K562 (cell line): ENCODE data around the gene CCDC85B. TPM values are rescaled to one million over a fixed set of nuclear protein-coding genes. Genes with fewer than 3 reads are reported as not detected.

ENCODE experiments used
- ATAC-seq: fragments of 200-7000 bp; cut with Tn5 transposase; 3 replicates; pipeline ENCODE4 v1.9.1; 2020; ENCODE audit warnings: moderate library complexity
- BruUV-seq: library from RNA; stranded (reverse); fragments of 400-500 nt; replicated peaks from 2 replicates; lab custom pipeline; 2021; lab: Mats Ljungman, UMichigan
- CTCF ChIA-PET: fragments of 300-600 bp; formaldehyde crosslinking; extraction: SDS; loops from one replicate; lab custom pipeline; 2021; ENCODE audit warnings: low intra/inter-chr PET ratio; lab: Yijun Ruan, JAX
- POLR2A ChIA-PET: fragments of 300-600, 350-650 bp; sonication (Branson Sonifier 250); formaldehyde crosslinking; extraction: SDS; loops from one replicate; lab custom pipeline; 2021; ENCODE audit warnings: antibody characterized with exemption, inconsistent platforms; lab: Yijun Ruan, JAX
- DNase-seq, 4 experiments: peaks; one replicate each; pipeline versions ENCODE4 v3.0.0 to v3.0.0-alpha.2; 2011 to 2018; ENCODE audit warnings: low spot score in 3 of 4, mixed read lengths in 3 of 4; ENCODE audit errors: extremely low read depth in 1 of 4
- FAIRE-seq: peaks from 2 replicates; lab custom pipeline; 2011; peaks lifted over from hg19 to GRCh38; lab: Jason Lieb, UNC
- H2AFZ ChIP-seq: 2 replicates; pipeline ENCODE4 v1.6.0; 2011; ENCODE audit warnings: low read depth, low read length, control low read depth, inconsistent platforms
- H3K27ac ChIP-seq: fragments of 200-600 bp; 3 replicates; pipeline ENCODE4 v1.8.0; 2011; ENCODE audit warnings: low read depth, mild to moderate bottlenecking, control low read depth, inconsistent platforms, low read length, moderate library complexity, mixed read lengths; ENCODE audit errors: extremely low read depth
- H3K27me3 ChIP-seq, 2 experiments: fragments of 300-600 bp in 1 of 2; 2 replicates in 1 of 2; 3 replicates in 1 of 2; pipeline versions ENCODE4 v1.6.0 to v1.8.0; 2011; ENCODE audit warnings: inconsistent platforms in 2 of 2, low read length in 2 of 2, mild to moderate bottlenecking in 1 of 2, mixed read lengths in 1 of 2, moderate library complexity in 1 of 2; ENCODE audit not compliant: control insufficient read depth in 2 of 2, insufficient read depth in 2 of 2
- H3K36me3 ChIP-seq: fragments of 300-600 bp; 3 replicates; pipeline ENCODE4 v1.8.0; 2011; ENCODE audit warnings: mild to moderate bottlenecking, low read length, inconsistent platforms; ENCODE audit not compliant: control insufficient read depth, insufficient read depth
- H3K4me1 ChIP-seq, 2 experiments: fragments of 200-600 bp in 1 of 2; replicated peaks in 1 of 2; 2 replicates in 1 of 2; 3 replicates in 1 of 2; pipeline versions ENCODE4 v1.5.1 to v1.8.0; 2011; ENCODE audit warnings: inconsistent platforms in 2 of 2, low read length in 2 of 2, mild to moderate bottlenecking in 1 of 2, mixed read lengths in 1 of 2, moderate library complexity in 1 of 2; ENCODE audit not compliant: control insufficient read depth in 2 of 2, insufficient read depth in 2 of 2
- H3K4me2 ChIP-seq: 2 replicates; pipeline ENCODE4 v1.6.1; 2011; ENCODE audit warnings: low read length, control low read depth, inconsistent platforms, mixed read lengths; ENCODE audit not compliant: insufficient read depth
- H3K4me3 ChIP-seq: fragments of 200-600 bp; sonication (generic), shearing (Covaris generic); 2 replicates; pipeline ENCODE4 v1.5.1; 2016; ENCODE audit warnings: control low read depth, inconsistent platforms
- H3K79me2 ChIP-seq: fragments of 200-600 bp; 3 replicates; pipeline ENCODE4 v1.8.0; 2011; ENCODE audit warnings: low read length, inconsistent platforms; ENCODE audit not compliant: control insufficient read depth, insufficient read depth
- H3K9ac ChIP-seq, 2 experiments: 2 replicates each; pipeline versions ENCODE4 v1.6.0 to v1.6.1; 2011; ENCODE audit warnings: low read depth in 2 of 2, low read length in 2 of 2, control low read depth in 1 of 2, inconsistent platforms in 1 of 2, mild to moderate bottlenecking in 1 of 2, mixed read lengths in 1 of 2; ENCODE audit not compliant: insufficient read depth in 1 of 2
- H3K9me1 ChIP-seq: one replicate; pipeline ENCODE4 v1.6.0; 2011; ENCODE audit warnings: inconsistent platforms, mild to moderate bottlenecking, low read length, moderate library complexity; ENCODE audit not compliant: control insufficient read depth, insufficient read depth
- H3K9me3 ChIP-seq: replicated peaks from 2 replicates; pipeline ENCODE4 v1.5.1; 2011; ENCODE audit warnings: low read depth, low read length, inconsistent platforms; ENCODE audit not compliant: control insufficient read depth, insufficient read depth
- H4K20me1 ChIP-seq: replicated peaks from 2 replicates; pipeline ENCODE4 v1.6.1; 2011; ENCODE audit warnings: low read length, inconsistent platforms, mixed read lengths; ENCODE audit not compliant: control insufficient read depth, insufficient read depth
- CEBPG ChIP-seq, 3 experiments: fragments of 200-800 bp in 1 of 3; sonication (Bioruptor generic) in 1 of 3; sonication (generic) in 1 of 3; formaldehyde crosslinking in 1 of 3; IDR thresholded peaks in 2 of 3; conservative IDR thresholded peaks in 1 of 3; 2 replicates each; pipeline versions ENCODE4 v1.6.1 to v1.8.0; 2016 to 2022; ENCODE audit warnings: missing compliant biosample characterization in 2 of 3, missing genetic modification characterization in 2 of 3, mild to moderate bottlenecking in 1 of 3, missing genetic modification reagents in 1 of 3
- FOXP1 ChIP-seq: sonication (generic); formaldehyde crosslinking; IDR thresholded peaks from 2 replicates; pipeline ENCODE4 v1.8.0; 2022; ENCODE audit warnings: mild to moderate bottlenecking, missing genetic modification reagents
- POLR2B ChIP-seq: fragments of 450-650 bp; IDR thresholded peaks from 2 replicates; pipeline ENCODE4 v1.6.1; 2018; ENCODE audit warnings: low read depth; ENCODE audit not compliant: partially characterized antibody
- PRPF4 ChIP-seq: fragments of 200-400 bp; formaldehyde crosslinking; IDR thresholded peaks from one replicate; pipeline ENCODE4 v1.6.1; 2017; ENCODE audit warnings: low read length, low read depth, mild to moderate bottlenecking; ENCODE audit not compliant: insufficient read depth, poor library complexity, severe bottlenecking
- RAD51 ChIP-seq: fragments of 450-650 bp; IDR thresholded peaks from 2 replicates; pipeline ENCODE4 v1.7.1; 2016; ENCODE audit warnings: low read depth, mild to moderate bottlenecking, borderline replicate concordance
- SP1 ChIP-seq: sonication (generic); formaldehyde crosslinking; IDR thresholded peaks from 2 replicates; pipeline ENCODE4 v1.8.1; 2022; ENCODE audit warnings: mild to moderate bottlenecking, missing genetic modification reagents
- YY1 ChIP-seq, 3 experiments: IDR thresholded peaks; 2 replicates each; pipeline ENCODE4 v1.6.1; 2011; ENCODE audit warnings: low read length in 2 of 3, mild to moderate bottlenecking in 2 of 3, moderate library complexity in 2 of 3, borderline replicate concordance in 1 of 3, control low read depth in 1 of 3, low read depth in 1 of 3; ENCODE audit not compliant: insufficient read depth in 3 of 3, insufficient replicate concordance in 2 of 3, control insufficient read depth in 1 of 3, insufficient read length in 1 of 3; ENCODE audit errors: extremely low read depth in 1 of 3
- WGBS: fragments of 100-300 bp; shearing (Covaris generic); methylation state at CpG from one replicate; pipeline ENCODE4 v1.1.6; 2016; ENCODE audit warnings: low coverage, mixed read lengths; ENCODE audit not compliant: insufficient coverage; ENCODE audit errors: missing lambda C conversion rate; 5-methylcytosine and 5-hydroxymethylcytosine counted together
- in situ Hi-C: fragments of 300-500 bp; cut with MboI; formaldehyde crosslinking; loops from 4 replicates; pipeline ENCODE4 v1.15.0; 2018; ENCODE audit warnings: inconsistent platforms, mixed read lengths
- intact Hi-C: fragments of 100-400 bp; cut with micrococcal nuclease; formaldehyde crosslinking; loops from 2 replicates; pipeline ENCODE4 v1.14.2; 2022
- polyA plus RNA-seq, 8 experiments: library from polyadenylated mRNA; depleted of rRNA in 4 of 8; stranded (reverse) in 5 of 8; unstranded in 3 of 8; fragments of >200 nt; fragmentation: Nextera tagmentation in 2 of 8; fragmentation: Illumina TruSeq in 1 of 8; extraction: Ambion mirVana in 2 of 8; extraction: Trizol in 1 of 8; gene quantifications; 2 replicates each; pipeline versions ENCODE4 v1.2.1 to v1.2.3, GENCODE V29; 2011 to 2014; ENCODE audit warnings: inconsistent platforms in 1 of 8, missing spikeins in 1 of 8
- total RNA-seq, 7 experiments: library from RNA; depleted of rRNA in 6 of 7; stranded (reverse); fragments of >200 nt in 6 of 7; fragmentation: Illumina TruSeq in 2 of 7; extraction: Trizol in 2 of 7; gene quantifications; 2 replicates each; pipeline versions ENCODE4 v1.2.1 to v1.2.3, GENCODE V29; 2011 to 2021; ENCODE audit warnings: low replicate concordance in 1 of 7
- TF ChIP-seq, protein P1 (sequence below): sonication (generic); formaldehyde crosslinking; IDR thresholded peaks from 2 replicates; pipeline ENCODE4 v1.9.0; 2022; ENCODE audit warnings: mild to moderate bottlenecking, missing genetic modification reagents
- TF ChIP-seq, protein P2 (sequence below): sonication (generic); IDR thresholded peaks from 2 replicates; pipeline ENCODE4 v1.6.1; 2016
- TF ChIP-seq, protein P3 (sequence below): fragments of 450-650 bp; conservative IDR thresholded peaks from 2 replicates; pipeline ENCODE4 v1.6.1; 2016; ENCODE audit warnings: missing genetic modification characterization, low read depth, mild to moderate bottlenecking, control low read depth, missing compliant biosample characterization
- TF ChIP-seq, protein P4 (sequence below): sonication (generic); formaldehyde crosslinking; IDR thresholded peaks from 2 replicates; pipeline ENCODE4 v1.8.0; 2022; ENCODE audit warnings: mild to moderate bottlenecking, missing genetic modification reagents

The CCDC85B gene
- total and polyA plus RNA-seq, 9 of the 15 experiments (the other 6 are each of a cell fraction or from before 2014, with no cell fraction given), result 0.14 to 138 (median 6.2) TPM

DNA sequence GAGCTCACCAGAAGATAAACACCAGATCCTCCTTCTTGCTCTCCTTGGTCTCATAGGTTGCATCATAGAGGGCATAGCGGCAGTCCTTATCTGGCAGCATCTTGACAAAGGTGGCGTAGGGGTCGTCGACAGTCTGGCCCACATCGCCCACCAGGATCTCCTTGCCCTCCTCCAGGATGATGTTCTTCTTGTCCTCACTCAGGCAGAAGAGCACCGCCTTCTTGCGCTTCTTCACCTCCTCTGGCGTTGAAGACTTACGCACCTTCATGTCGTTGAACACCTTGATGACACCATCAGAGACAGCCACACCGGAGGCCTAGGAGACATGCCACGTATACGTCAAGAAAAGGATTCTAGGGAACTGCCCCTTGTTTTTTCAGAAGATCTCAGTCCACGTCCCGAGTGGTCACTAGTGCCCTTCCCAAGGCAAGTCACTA is 34.5 kb upstream of the CCDC85B start:
- Histone ChIP-seq H4K20me1 (peaks cover 22% of the 10 kb centered on the region), H3K27me3 (no peaks in the 10 kb centered on the region; a peak in 1 of 5 replicates), H3K9me1 (peaks cover 11% of the 10 kb centered on the region), H3K79me2 (peaks cover 50% of the 10 kb centered on the region), H3K4me3 (peak overlapping the region; percentile 95; the same call in 1 of the 2 replicates), H2AFZ (no peak overlapping the region), H3K27ac (peak overlapping the region; percentile 96; the same call in 2 of the 3 replicates), H3K36me3 (peaks cover 56% of the 10 kb centered on the region), H3K9ac (peak overlapping the region; percentile 28 to 99; a peak in 1 of 4 replicates), H3K9me3 (peaks cover 7% of the 10 kb centered on the region; the same call in 1 of the 2 replicates), H3K4me2 (peak overlapping the region; percentile 95), H3K4me1 (peaks cover 4 to 49% of the 10 kb centered on the region in 2 experiments; a peak in 3 of 5 replicates)
- DNase-seq (no peak), FAIRE-seq (no peak), ATAC-seq (no peak)
- POLR2A ChIA-PET, result interaction anchor here (0.6 to 3.6 kb wide), 2 partner anchors 25 to 29 kb away, joined by 3 to 18 read pairs; no protein-coding TSS in a partner anchor
- intact Hi-C loops, result loop anchor here (5.0 kb wide), 1 partner anchor 46 kb away; the partner anchor contains the start of gene FOSL1
- 90% methylated on average over 15 of the region's 15 CpGs for WGBS
- BruUV-seq, result no TSS peak
- in situ Hi-C loops, result no loop called here
- TF ChIP-seq, protein P1, sequence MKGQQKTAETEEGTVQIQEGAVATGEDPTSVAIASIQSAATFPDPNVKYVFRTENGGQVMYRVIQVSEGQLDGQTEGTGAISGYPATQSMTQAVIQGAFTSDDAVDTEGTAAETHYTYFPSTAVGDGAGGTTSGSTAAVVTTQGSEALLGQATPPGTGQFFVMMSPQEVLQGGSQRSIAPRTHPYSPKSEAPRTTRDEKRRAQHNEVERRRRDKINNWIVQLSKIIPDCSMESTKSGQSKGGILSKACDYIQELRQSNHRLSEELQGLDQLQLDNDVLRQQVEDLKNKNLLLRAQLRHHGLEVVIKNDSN, result peak; percentile 13; the same call in 1 of the 2 replicates
- TF ChIP-seq YY1 (IDR thresholded peaks at IDR 0.05; ENCODE audit: borderline replicate concordance in 1 of 3, control insufficient read depth in 1 of 3, extremely low read depth in 1 of 3, insufficient read depth in 3 of 3, insufficient read length in 1 of 3, insufficient replicate concordance in 2 of 3, low read depth in 1 of 3, low read length in 2 of 3), result no peak
- TF ChIP-seq SP1 (CRISPR knock-in tag), result no peak
- TF ChIP-seq CEBPG (CRISPR knock-in tag; IDR thresholded peaks at IDR 0.05), result peak; percentile 35; the same call in 1 of the 2 replicates
- no peak for TF ChIP-seq CEBPG (tag; conservative IDR thresholded peaks at IDR 0.05 in 1 of 2, IDR thresholded peaks at IDR 0.05 in 1 of 2)
- TF ChIP-seq, protein P2, sequence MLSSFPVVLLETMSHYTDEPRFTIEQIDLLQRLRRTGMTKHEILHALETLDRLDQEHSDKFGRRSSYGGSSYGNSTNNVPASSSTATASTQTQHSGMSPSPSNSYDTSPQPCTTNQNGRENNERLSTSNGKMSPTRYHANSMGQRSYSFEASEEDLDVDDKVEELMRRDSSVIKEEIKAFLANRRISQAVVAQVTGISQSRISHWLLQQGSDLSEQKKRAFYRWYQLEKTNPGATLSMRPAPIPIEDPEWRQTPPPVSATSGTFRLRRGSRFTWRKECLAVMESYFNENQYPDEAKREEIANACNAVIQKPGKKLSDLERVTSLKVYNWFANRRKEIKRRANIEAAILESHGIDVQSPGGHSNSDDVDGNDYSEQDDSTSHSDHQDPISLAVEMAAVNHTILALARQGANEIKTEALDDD, result no peak
- no peak for TF ChIP-seq RAD51
- TF ChIP-seq POLR2B, result no peak
- TF ChIP-seq, protein P3, sequence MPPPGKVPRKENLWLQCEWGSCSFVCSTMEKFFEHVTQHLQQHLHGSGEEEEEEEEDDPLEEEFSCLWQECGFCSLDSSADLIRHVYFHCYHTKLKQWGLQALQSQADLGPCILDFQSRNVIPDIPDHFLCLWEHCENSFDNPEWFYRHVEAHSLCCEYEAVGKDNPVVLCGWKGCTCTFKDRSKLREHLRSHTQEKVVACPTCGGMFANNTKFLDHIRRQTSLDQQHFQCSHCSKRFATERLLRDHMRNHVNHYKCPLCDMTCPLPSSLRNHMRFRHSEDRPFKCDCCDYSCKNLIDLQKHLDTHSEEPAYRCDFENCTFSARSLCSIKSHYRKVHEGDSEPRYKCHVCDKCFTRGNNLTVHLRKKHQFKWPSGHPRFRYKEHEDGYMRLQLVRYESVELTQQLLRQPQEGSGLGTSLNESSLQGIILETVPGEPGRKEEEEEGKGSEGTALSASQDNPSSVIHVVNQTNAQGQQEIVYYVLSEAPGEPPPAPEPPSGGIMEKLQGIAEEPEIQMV (tag), result no peak
- TF ChIP-seq FOXP1 (CRISPR knock-in tag), result 0 out of 2 replicates have a peak, but pooled peaks have one; percentile 30
- TF ChIP-seq, protein P4, sequence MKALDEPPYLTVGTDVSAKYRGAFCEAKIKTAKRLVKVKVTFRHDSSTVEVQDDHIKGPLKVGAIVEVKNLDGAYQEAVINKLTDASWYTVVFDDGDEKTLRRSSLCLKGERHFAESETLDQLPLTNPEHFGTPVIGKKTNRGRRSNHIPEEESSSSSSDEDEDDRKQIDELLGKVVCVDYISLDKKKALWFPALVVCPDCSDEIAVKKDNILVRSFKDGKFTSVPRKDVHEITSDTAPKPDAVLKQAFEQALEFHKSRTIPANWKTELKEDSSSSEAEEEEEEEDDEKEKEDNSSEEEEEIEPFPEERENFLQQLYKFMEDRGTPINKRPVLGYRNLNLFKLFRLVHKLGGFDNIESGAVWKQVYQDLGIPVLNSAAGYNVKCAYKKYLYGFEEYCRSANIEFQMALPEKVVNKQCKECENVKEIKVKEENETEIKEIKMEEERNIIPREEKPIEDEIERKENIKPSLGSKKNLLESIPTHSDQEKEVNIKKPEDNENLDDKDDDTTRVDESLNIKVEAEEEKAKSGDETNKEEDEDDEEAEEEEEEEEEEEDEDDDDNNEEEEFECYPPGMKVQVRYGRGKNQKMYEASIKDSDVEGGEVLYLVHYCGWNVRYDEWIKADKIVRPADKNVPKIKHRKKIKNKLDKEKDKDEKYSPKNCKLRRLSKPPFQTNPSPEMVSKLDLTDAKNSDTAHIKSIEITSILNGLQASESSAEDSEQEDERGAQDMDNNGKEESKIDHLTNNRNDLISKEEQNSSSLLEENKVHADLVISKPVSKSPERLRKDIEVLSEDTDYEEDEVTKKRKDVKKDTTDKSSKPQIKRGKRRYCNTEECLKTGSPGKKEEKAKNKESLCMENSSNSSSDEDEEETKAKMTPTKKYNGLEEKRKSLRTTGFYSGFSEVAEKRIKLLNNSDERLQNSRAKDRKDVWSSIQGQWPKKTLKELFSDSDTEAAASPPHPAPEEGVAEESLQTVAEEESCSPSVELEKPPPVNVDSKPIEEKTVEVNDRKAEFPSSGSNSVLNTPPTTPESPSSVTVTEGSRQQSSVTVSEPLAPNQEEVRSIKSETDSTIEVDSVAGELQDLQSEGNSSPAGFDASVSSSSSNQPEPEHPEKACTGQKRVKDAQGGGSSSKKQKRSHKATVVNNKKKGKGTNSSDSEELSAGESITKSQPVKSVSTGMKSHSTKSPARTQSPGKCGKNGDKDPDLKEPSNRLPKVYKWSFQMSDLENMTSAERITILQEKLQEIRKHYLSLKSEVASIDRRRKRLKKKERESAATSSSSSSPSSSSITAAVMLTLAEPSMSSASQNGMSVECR, result 0 out of 2 replicates have a peak, but pooled peaks have one; percentile 10
- TF ChIP-seq PRPF4, result no peak
- CTCF ChIA-PET, result interaction anchor here (0.6 kb wide), 1 partner anchor 135 kb away, joined by 3 read pairs; no protein-coding TSS in a partner anchor
